Measurements from ENCODE around the gene POLD1. TPM values are rescaled to one million over a fixed set of nuclear protein-coding genes. Genes with fewer than 3 reads are reported as not detected.

The POLD1 gene
- total RNA-seq, 1 donor from 2014 or later: 151 TPM

- no peak for TF ChIP-seq CTCF (conservative IDR thresholded peaks at IDR 0.05)
- Mint-ChIP-seq H3K27ac (ENCODE audit: unreplicated experiment) (no peak overlapping the region), H3K27me3 (ENCODE audit: low read depth) (peaks cover 30% of the 10 kb centered on the region), H3K9me3 (no peaks in the 10 kb centered on the region), H3K4me1 (peaks cover 16% of the 10 kb centered on the region), H3K4me3 (no peak overlapping the region), H3K36me3 (ENCODE audit: low read depth) (peaks cover 3% of the 10 kb centered on the region)
- DNase-seq (ENCODE audit: low read depth, low spot score): no peak
Measured at GRCh38 chr19:50416034-50416977, 32.2 kb downstream of the POLD1 start.

GRCh38 chr19:50417111-50418081, 33.2 kb downstream of the POLD1 start:
- Mint-ChIP-seq H3K9me3 (no peaks in the 10 kb centered on the region), H3K4me1 (peaks cover 20% of the 10 kb centered on the region), H3K27ac (ENCODE audit: unreplicated experiment) (no peak overlapping the region), H3K27me3 (ENCODE audit: low read depth) (peaks cover 34% of the 10 kb centered on the region), H3K4me3 (no peak overlapping the region), H3K36me3 (ENCODE audit: low read depth) (peaks cover 3% of the 10 kb centered on the region)
- TF ChIP-seq CTCF (conservative IDR thresholded peaks at IDR 0.05): no peak
- DNase-seq (ENCODE audit: low read depth, low spot score): no peak

- peaks cover 20% of the 10 kb centered on the region for H3K4me1 Mint-ChIP-seq
- H3K27ac Mint-ChIP-seq (ENCODE audit: unreplicated experiment): no peak within 1 kb of the TSS
- H3K4me3 Mint-ChIP-seq: peak within 1 kb of the TSS; percentile 32
- peaks cover 34% of the 10 kb centered on the region for H3K27me3 Mint-ChIP-seq (ENCODE audit: low read depth)
- H3K36me3 Mint-ChIP-seq (ENCODE audit: low read depth): no peaks in the 10 kb centered on the region
- DNase-seq (ENCODE audit: low read depth, low spot score): no peak
- no peaks in the 10 kb centered on the region for H3K9me3 Mint-ChIP-seq
- TF ChIP-seq CTCF (conservative IDR thresholded peaks at IDR 0.05): no peak
Measured at GRCh38 chr19:50418176-50419021, 34.3 kb downstream of the POLD1 start, which contains the start of gene SPIB. Gene SPIB, plus strand, starts transcription at chr19:50418938. Its CDS starts 25 bp downstream, at chr19:50418963.

GRCh38 chr19:50419022-50419579, 35.0 kb downstream of the POLD1 start:
- Mint-ChIP-seq H3K4me3 (peak overlapping the region; percentile 32), H3K9me3 (no peaks in the 10 kb centered on the region), H3K27ac (ENCODE audit: unreplicated experiment) (no peak overlapping the region), H3K4me1 (peaks cover 20% of the 10 kb centered on the region), H3K27me3 (ENCODE audit: low read depth) (peaks cover 34% of the 10 kb centered on the region), H3K36me3 (ENCODE audit: low read depth) (no peaks in the 10 kb centered on the region)
- TF ChIP-seq CTCF (conservative IDR thresholded peaks at IDR 0.05): no peak
- DNase-seq (ENCODE audit: low read depth, low spot score): no peak

Data from neural crest cell (in vitro differentiated cells).